Activated CD4-positive, alpha-beta T cell treated with anti-CD3 and anti-CD28 coated beads, Interleukin-2, amount 50 U/mL, for 1 hour (primary cell): ENCODE measurements around the gene CLDN14.

Experiments
- DNase-seq: peaks from one replicate; pipeline ENCODE4 v3.0.0-alpha.2; 2020

Gene CLDN14

DNA sequence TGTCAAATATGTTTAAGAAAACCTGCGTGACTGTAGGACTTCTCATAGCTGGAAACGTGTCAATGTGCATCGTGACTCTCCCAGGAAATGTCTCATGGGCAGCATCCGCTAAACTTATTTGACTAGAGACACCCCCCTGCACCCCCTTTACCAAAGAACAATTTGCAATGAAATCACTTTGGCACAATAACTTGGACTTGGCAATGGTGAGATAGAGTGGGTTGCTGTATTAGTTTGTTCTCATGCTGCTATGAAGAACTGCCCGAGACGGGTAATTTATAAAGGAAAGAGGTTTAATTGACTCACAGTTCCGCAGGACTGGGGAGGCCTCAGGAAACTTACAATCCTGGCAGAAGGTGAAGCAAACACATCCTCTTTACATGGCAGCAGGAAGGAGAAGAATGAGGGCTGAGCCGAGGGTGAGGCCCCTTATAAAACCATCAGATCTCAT is 13.8 kb downstream of the CLDN14 start:
- no peak for DNase-seq

DNA sequence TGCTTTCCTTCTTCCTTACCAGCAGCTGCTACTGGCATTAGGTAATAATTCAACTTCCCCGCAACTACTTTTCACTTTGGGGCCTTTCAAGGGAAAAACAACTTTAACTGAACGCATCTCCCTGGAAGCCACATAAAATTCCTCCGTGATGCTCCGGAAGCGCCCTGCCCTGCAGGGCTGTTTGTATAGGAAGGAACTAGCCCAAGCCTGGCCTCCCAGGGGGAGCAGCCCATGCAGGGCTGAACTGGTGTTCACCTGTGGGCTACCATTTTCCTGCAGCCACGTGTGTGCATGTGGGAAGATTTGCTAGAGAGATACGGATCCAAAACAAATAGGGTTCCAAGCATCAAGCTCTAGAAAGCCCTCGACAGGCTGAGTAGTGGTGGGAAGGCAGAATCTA is 14.4 kb downstream of the CLDN14 start:
- no peak for DNase-seq

DNA sequence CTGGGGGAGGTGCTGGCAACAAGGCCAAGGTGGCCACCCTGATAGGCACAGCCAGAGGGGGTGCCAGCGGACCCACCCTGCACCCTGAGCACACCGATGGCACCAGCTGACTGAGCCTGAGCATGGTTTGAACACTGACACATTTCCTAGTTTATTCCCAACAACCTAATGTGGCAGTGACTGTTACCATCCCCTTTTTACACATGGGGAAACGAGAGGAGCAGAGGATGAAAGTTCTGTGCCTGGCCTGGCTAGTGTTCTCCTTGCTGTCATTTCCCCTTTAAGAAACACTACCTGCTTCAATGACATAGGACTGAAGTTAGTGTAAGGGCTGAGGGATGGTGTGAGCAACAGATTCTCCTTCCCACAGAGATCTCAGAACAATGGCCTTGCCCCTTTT is 15.3 kb downstream of the CLDN14 start:
- DNase-seq: no peak

DNA sequence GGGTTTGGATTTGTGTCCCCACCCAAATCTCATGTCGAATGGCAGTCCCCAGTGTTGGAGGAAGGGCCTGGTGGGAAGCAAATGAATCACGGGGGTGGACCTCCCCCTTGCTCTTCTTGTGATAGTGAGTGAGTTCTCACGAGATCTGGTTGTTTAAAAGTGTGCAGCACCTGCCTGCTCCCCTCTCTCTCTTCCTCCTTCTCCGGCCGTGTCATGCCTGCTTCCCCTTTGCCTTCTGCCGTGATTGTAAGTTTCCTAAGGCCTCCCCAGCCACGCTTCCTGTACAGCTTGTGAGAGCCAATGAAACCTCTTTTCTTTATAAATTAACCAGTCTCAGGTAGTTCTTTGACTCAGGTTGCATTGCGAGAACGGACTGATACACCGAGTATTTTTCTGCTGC is 15.9 kb downstream of the CLDN14 start:
- DNase-seq: no peak

DNA sequence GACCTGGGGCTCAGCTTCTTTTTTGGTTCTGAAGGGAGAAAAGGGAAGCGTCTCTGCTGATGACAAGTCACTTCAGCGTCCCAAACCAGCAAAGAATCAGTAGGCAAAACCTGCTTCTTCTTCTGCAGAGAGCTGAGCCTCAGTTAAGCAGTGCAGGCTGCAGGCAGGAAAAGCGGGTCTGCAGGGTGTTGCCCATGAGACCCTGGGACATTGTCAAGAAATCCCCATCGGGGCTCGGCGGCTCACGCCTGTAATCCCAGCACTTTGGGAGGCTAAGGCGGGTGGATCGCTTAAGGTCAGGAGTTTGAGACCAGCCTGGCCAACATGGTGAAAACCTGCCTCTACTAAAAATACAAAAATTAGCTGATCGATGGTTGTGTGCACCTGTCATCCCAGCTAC is 16.7 kb downstream of the CLDN14 start:
- DNase-seq: no peak

DNA sequence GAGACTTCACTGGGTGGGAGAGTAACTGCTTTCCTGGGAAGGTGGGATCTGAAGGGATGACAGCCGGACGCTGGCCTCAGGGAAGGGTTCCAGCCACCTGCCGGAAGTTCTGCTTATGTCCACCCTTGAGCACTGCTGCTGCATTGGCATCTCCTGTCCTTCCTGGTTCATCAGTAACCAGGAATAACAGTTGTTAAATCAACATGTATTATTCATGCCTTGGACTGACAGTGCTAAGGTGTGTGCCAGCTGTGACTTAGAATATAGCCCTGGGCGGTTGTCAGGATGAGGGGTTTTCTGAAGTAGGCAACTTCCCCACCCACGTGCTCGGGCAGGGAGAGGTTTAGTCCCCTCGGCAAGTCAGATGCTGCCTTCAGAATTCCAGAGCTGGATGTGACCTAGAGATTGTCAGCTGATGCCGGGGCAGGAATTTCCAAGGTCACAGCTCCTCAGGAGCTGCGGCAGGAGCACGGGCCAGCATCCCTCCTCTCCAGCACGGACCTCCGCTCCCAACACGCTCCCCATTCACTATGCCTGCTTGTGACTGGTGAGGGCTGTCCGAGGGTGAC is 17.9 kb downstream of the CLDN14 start:
- no peak for DNase-seq

DNA sequence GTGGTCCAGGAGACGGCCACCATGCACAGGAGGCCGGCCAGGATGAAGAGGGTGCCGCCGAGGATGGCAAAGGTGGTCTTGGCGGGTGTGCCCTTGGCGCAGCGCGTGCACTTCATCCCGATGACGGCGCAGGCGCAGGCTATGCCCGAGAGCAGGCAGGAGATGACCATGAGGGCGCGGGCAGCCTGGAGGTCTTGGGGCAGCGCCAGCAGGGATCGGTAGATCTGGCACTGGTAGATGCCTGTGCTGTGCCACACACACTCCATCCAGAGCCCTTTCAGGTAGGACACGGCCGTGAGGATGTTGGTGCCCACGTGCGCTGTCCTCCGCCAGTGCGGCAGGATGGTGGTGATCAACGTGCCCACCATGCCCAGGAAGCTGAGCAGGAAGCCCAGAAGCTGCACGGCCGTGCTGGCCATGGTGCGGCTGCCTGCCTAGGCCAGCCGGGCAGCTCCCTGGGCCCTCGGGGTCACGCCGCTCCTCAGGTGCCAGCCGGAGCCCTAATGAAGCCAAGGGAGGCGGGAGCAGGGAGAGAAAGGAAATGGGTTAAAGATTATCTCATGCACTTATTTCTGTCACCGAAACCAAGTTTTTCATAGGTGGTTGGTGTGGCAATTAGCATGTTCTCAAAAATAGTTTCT is 18.5 kb downstream of the CLDN14 start:
- DNase-seq: no peak

DNA sequence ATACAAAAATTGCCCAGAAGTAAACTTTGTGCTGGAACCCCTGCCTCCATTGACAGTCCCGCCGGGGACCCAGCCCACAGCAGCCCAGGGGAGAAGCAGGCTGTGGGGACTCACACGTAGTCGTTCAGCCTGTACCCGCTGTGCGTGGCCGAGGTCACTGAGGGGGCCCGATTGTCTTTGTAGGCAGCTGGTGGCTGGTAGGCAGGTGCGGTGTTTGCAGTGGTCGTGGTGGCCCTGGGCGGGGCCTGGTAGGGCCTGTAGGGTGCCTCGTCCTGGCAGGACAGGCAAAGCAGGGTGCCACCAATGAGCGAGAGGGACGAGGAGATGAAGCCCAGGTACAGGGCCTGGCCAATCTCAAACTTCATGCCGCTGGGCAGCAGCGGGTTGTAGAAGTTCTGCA is 19.1 kb downstream of the CLDN14 start:
- DNase-seq: no peak

DNA sequence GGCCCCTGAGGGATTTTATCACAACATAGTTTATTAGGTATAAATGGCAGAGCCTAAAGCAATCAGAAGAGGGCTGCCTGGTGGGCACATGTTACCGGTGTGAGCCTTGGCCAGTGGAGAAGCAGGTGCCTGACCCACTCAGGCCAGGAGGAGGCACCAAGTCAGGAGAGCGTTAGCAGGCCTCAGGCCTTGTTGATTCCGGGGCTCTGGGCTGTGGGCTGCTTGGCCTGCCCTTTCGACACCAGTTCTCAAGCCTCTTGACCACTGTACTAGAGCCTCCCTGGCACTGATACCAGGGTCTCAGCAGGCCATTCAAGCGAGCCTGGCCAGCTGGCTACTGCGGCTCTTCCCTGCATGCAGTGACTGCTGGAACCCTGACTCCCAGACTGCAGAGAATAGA is 20.8 kb downstream of the CLDN14 start:
- DNase-seq: no peak

DNA sequence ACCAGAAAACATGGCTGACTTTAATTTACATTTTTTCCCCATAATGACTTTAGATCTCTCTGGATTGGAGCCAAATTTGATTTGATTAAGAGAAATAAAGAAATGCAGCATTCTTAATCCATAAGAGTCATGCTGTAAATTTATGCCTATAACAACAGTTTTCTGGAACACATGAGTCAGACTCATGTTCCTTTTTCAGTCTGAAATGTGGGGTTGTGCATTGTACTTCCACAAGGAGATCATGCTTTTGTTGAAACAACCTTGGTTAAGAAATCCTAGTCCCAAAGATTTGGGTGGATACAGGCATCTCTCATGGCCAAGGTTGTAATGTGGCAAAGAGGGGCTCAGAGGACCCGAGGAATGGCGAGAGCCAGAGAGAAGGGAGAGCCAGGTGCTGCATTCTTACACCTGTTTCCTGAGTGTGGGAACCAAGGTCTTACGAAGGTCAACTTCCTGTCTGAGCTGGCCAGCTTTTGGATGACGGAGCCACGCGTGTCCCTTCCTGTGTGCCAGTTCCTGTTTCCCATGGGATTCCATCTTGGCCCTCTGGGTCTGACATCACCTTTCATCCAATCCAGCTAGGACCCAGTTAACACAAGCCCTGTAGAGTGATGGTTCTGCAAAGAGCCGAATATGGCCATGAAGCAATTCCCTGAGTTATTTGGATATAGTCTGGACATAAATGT is 23.1 kb downstream of the CLDN14 start:
- DNase-seq: no peak

DNA sequence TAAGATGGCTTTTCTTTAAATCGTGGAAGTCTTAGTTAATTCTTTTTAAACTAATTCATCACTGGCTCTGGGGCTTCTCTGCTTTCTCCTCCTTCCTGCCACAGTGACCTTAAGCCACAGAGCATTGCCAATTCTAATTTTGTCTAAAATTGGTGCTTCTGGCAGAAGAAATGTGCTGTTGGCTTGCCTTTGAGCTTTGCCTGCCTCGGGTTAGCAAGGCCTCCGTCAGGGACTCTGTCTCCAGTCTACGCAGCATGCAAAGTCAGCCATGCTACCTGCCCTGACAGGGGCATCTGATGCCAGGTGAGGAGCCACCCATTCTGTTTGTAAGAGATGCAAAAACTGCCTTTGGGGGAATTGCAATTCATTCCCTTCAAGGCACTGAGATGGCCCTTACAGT is 25.2 kb downstream of the CLDN14 start:
- DNase-seq: no peak

DNA sequence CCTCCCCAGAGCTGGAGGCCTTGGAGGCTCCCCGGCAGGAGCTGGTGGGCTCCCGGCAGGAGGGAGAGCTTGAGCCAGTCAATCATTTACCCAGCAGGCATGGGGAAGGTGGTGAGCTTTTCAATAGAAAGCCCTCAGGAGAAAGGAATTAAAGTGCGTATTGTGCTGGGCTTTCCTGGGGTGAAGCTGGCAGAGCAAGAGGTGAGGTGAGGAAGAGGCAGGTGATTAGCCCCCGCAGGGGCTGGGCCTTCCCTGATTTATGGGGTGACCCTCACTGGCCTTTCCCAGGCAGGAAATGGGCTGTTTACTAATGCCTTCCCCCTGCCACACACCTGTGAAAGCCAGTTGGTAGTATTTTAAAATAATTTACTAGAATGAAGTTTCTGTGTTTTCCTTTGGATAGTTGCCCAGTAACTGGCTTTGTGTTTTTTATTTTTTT is 25.8 kb downstream of the CLDN14 start:
- DNase-seq: no peak

DNA sequence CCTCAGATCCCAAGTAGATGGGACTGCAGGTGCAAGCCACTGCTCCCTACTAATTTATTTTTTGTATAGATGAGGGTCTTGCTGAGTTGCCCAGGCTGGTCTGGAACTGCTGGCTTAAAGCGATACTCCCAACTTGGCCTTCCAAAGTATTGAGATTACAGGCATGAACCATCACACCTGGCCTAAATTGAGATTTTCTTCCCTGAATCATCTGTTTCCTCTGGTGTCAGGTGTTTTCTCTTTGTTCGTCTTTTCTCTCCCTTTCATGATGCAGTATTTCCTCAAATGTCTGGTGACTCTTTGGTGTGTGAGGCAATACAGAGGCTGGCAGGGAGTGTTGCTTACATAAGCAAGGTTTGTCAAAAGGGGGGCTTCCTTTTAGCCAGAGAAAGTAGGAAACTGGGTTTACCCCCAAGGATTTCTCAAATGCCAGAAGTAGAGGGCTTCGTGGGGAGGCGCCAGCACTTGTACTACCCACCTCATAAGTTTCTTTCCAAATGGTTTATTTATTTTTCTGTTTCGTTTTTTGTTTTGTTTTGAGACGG is 27.6 kb downstream of the CLDN14 start:
- no peak for DNase-seq

DNA sequence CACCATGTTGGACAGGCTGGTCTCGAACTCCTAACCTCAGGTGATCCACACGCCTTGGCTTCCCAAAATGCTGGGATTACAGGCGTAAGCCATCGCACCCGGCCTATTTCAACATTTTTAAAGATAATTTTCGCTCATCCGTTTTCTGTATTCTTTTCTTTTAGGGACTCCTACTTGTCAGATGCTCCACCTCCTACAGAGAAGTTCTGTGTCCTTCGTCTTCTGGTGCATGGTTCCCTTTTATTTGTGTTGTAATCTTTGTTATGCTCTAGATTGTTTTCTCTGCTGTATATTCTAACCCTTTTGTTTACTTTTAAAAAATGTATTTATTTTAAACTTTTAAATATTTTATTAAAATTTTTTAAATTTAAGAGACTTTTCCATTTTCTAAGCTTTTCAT is 28.4 kb downstream of the CLDN14 start:
- DNase-seq: no peak

DNA sequence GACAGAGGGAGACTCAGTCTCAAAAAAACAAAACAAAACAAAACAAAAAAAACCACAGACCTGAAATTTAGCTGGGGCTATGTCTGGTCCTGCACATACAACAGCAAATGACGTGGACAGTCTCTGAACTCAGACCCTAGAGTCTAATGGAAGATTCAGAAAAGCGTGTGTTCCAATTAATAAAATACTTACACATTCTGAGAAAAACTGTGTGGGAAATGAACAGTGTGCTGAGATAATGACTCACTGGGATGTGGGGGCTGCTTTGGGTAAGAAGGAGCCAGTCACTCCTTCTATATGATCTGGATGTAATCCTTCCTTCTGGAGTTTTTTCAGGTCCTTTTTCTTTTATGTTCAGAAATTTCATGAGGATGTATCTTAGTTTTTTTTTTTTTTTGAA is 29.4 kb downstream of the CLDN14 start:
- DNase-seq: no peak

DNA sequence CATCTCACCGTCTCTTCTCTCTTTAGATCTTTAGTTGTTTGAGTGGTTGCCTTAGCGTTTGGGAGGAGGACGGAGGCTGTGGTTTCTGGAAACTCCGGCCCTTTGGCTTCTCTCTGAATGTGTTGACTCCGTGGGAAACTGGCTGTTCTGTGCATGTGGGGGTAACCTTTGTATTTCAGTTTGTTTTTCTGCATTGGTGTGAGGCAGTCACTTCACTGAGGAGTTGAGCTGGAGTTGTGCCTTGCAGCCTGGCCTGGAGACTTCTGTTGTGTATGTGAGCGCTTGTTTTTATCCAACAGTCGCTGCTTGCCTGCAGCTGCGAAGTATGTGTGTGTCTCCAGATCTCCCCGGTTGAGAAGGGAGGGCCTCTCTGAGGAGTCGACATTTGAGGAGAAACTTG is 33.6 kb downstream of the CLDN14 start:
- no peak for DNase-seq

DNA sequence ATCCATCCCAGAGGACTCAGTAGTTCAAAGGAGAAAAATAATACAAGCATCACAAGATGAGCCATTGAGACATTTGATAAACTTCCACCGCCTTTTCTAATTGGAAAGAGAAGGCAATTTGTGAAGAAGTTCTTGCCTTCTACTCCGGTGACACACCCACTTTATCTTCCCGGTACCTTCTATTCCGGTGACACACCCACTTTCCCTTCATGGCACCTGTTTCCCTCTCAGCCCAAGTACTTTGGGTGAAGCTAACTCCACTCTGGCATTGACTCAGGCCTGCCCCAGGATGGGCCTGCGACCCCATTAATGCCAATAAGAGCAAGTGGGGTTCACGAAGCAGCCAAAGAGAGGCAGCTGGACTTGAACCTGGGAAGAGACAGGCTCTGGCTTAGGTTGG is 38.2 kb downstream of the CLDN14 start:
- DNase-seq: no peak

DNA sequence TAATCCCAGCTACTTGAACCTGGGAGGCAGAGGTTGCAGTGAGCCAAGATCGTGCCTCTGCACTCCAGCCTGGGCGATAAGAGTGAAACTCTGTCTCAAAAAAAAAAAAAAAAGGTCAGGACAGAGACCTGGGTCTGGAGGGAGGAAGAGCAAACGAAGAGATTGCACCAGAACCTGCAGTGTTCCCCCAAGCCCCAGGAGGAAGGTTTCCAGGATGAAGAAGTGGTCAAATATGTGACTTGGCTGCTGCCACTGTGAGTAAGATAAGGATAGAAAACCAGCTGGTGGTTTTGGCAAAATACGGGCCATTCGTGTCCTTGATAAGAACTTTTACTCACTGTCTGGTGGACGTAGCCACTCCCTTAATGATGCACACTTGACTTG is 42.2 kb downstream of the CLDN14 start:
- no peak for DNase-seq

DNA sequence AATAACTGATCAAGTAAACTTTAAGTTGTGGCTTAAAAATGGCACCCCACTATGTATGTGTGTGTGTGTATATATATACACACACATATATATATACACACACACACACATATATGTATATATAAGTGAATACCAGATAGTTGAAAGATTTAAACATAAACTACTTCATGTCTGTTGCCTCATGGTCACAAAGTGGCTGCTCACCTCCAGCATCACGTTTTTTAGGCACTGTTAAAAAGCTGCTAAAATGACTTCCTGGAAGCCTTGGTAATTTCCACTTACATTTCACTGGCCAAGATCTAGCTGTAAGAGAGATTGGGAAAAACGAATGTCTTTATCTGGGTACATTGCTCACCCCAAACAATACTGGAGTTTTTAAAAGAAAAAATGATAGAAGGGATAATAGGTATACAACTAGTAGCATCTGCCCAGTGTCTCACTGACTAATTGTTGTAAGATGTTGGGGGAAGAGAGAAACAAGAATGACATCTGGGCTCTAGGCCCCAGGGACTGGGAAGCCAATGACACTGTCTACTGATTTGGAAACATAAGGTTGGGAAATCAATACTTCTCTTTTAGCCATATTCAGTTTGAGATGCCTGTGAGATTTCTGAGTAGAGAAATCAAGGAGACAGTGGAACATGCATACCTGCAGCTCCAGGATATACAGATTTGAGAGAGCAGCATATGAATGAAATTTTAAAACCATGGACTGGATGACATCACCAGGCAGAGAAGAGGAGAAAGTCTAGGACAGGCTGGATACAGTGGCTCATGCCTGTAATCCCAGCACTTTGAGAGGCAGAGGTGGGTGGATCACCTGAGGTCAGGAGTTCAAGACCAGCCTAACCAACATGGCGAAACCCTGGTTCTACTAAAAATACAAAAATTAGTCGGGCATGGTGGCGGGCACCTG is 42.8 kb downstream of the CLDN14 start:
- DNase-seq: no peak

DNA sequence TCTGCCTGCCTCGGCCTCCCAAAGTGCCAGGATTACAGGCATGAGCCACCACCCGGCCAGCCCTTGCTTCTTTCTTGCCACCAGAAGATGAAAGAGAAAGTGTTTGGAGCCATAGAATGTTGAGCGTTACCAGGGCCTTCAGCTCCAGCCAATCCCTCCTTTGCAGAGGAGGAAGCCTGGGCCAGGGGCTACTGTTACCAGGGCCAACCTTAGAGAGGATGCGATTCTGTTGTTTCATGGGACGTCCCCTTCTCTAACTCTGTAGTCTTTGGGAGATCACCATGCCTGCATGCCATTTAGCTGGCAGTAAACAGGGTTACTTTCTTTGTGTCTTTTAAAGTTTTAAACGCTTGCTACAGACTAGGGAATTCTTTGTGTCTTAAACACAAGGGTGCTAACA is 45.8 kb downstream of the CLDN14 start:
- DNase-seq: no peak

DNA sequence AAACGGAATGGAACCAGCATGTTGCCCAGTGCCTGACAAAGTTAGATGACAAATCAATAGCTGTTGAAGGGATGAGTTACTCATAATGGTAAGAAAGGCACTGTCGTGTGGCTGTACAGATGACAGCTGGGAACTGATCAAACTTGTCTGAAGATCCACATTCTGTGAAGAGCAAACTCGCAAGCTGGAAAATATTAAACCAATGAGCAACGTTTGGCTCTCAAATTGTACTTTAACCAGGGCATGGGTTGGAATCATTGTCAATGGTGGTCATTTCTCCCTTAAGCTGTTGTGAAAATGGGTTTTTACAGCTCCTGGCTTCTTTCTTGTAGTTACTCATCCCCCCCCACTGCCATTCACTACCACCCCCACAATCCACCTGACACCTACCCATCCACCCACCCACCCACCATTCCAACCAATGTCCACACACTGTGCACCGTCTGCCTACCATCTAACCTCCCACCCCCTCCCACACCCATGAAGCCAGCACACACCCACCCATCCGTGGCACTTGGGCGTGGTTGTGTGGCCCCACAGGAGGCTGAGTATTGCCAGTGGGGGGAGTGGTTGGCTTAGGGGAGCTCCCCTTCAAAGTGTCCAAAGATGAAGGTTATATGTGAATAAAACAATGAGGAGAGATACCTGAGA is 46.7 kb downstream of the CLDN14 start:
- DNase-seq: no peak

DNA sequence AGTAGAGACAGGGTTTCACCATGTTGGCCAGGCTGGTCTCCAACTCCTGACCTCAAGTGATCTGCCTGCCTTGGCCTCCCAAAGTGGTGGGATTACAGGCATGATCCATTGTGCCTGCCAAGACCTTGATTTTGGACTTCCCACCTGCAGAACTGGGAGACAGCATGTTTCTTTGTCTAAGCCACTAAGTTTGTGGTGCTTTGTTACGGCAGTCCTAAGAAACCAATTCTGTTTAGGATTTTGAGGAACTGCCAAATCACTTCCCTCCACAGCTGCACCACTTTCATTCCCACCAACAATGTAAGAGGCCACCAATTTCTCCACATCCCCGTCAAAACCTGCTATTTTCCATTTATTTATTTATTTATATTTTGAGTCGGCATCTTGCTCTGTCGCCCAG is 48.7 kb downstream of the CLDN14 start:
- no peak for DNase-seq

DNA sequence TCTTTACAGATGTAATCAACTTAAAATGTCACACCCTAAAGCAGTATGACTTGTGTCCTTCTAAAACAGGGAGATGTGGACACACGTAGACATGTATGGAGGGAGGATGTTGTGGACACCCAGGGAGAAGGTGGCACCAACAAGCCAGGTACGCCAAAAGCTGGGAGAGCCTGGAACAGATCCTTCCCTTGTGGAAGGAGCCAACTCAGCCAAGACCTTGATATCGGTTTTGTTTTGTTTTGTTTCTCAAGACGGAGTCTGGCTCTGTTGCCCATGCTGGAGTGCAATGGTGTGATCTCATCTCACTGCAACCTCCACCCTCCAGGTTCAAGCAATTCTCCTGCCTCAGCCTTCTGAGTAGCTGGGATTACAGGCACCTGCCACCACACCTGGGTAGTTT is 49.1 kb downstream of the CLDN14 start:
- no peak for DNase-seq
